NB4 (cell line): ENCODE results near the gene SDHB.

ENCODE experiments used
- CTCF ChIP-seq: IDR thresholded peaks from one replicate; pipeline ENCODE4 v1.5.1; 2012; ENCODE audit warnings: low read depth, low read length
- MYC ChIP-seq: IDR thresholded peaks from 2 replicates; pipeline ENCODE4 v1.6.1; 2011; ENCODE audit warnings: low read depth, low read length
- POLR2A ChIP-seq: IDR thresholded peaks from 2 replicates; pipeline ENCODE4 v1.6.1; 2011; ENCODE audit warnings: mild to moderate bottlenecking; ENCODE audit not compliant: insufficient read length; ENCODE audit errors: extremely low read depth

GRCh38 chr1:17061892-17062291 lies 8.1 kb upstream of the SDHB start:
- no peak for TF ChIP-seq MYC
- TF ChIP-seq POLR2A = no peak
- TF ChIP-seq CTCF = no peak
